Fibroblast of lung (primary cell): Measurements from ENCODE around the gene STK32A. TPM values are rescaled to one million over a fixed set of nuclear protein-coding genes. Genes with fewer than 3 reads are reported as not detected.

Source experiments
- DNase-seq, 2 donors: peaks; one replicate each; pipeline versions ENCODE4 v3.0.0 to v3.0.0-alpha.2; 2010; ENCODE audit warnings: low read depth in 2 of 2
- H2AFZ ChIP-seq: 2 replicates; pipeline ENCODE4 v1.5.1; 2012; ENCODE audit warnings: low read length, control low read depth, inconsistent platforms
- H3K27ac ChIP-seq: 2 replicates; pipeline ENCODE4 v1.5.1; 2011; ENCODE audit warnings: low read length, control low read depth; ENCODE audit not compliant: insufficient read depth
- H3K27me3 ChIP-seq: 2 replicates; pipeline ENCODE4 v1.5.1; 2011; ENCODE audit warnings: mild to moderate bottlenecking, low read length; ENCODE audit not compliant: control insufficient read depth, insufficient read depth
- H3K36me3 ChIP-seq: 2 replicates; pipeline ENCODE4 v1.5.1; 2011; ENCODE audit warnings: low read length; ENCODE audit not compliant: control insufficient read depth, insufficient read depth
- H3K4me1 ChIP-seq: 2 replicates; pipeline ENCODE4 v1.5.1; 2011; ENCODE audit warnings: low read length; ENCODE audit not compliant: control insufficient read depth, insufficient read depth; ENCODE audit errors: extremely low read depth
- H3K4me2 ChIP-seq: 2 replicates; pipeline ENCODE4 v1.5.1; 2011; ENCODE audit warnings: low read length, control low read depth; ENCODE audit not compliant: insufficient read depth; ENCODE audit errors: extremely low read depth
- H3K4me3 ChIP-seq, 4 experiments: fragments of 200-600 bp in 1 of 4; sonication (generic) in 1 of 4; replicated peaks in 1 of 4; 2 replicates each; pipeline ENCODE4 v1.5.1; 2011 to 2016; ENCODE audit warnings: low read length in 4 of 4, low read depth in 3 of 4, mild to moderate bottlenecking in 3 of 4, control low read depth in 2 of 4, inconsistent platforms in 1 of 4, mixed read lengths in 1 of 4; ENCODE audit not compliant: insufficient read depth in 1 of 4; ENCODE audit errors: control extremely low read depth in 1 of 4
- H3K79me2 ChIP-seq: 2 replicates; pipeline ENCODE4 v1.5.1; 2012; ENCODE audit warnings: mild to moderate bottlenecking, low read length, inconsistent platforms; ENCODE audit not compliant: control insufficient read depth, insufficient read depth
- H3K9ac ChIP-seq: 2 replicates; pipeline ENCODE4 v1.5.1; 2011; ENCODE audit warnings: mild to moderate bottlenecking, low read length, control low read depth; ENCODE audit not compliant: insufficient read depth
- H3K9me3 ChIP-seq: 2 replicates; pipeline ENCODE4 v1.5.1; 2012; ENCODE audit warnings: low read depth, low read length; ENCODE audit not compliant: control insufficient read depth, insufficient read depth
- H4K20me1 ChIP-seq: 2 replicates; pipeline ENCODE4 v1.5.1; 2011; ENCODE audit warnings: low read length; ENCODE audit not compliant: control insufficient read depth, insufficient read depth; ENCODE audit errors: extremely low read depth
- CTCF ChIP-seq, 2 donors: IDR thresholded peaks in 1 of 2; conservative IDR thresholded peaks in 1 of 2; 1 replicate in 1 of 2; 2 replicates in 1 of 2; pipeline ENCODE4 v1.5.1; 2011 to 2012; ENCODE audit warnings: low read length in 2 of 2, control low read depth in 1 of 2, inconsistent platforms in 1 of 2, low read depth in 1 of 2, mild to moderate bottlenecking in 1 of 2
- EZH2 ChIP-seq: IDR thresholded peaks from 2 replicates; pipeline ENCODE4 v1.5.1; 2012; ENCODE audit warnings: low read length, control low read depth, mild to moderate bottlenecking; ENCODE audit errors: missing control alignments
- polyA plus RNA-seq, 2 donors: library from polyadenylated mRNA; depleted of rRNA in 1 of 2; stranded (reverse) in 1 of 2; unstranded in 1 of 2; fragments of >200 nt; gene quantifications; 2 replicates each; pipeline ENCODE4 v1.2.1, GENCODE V29; 2011 to 2012; ENCODE audit warnings: missing spikeins in 1 of 2
- total RNA-seq: library from RNA; depleted of rRNA; stranded (reverse); fragments of >200 nt; gene quantifications from 2 replicates; pipeline ENCODE4 v1.2.1, GENCODE V29; 2014

STK32A gene
- total and polyA plus RNA-seq, 2 donors (not counting 1 experiment from before 2014, with no cell fraction given), result 0.30 to 2.5 TPM

DNA sequence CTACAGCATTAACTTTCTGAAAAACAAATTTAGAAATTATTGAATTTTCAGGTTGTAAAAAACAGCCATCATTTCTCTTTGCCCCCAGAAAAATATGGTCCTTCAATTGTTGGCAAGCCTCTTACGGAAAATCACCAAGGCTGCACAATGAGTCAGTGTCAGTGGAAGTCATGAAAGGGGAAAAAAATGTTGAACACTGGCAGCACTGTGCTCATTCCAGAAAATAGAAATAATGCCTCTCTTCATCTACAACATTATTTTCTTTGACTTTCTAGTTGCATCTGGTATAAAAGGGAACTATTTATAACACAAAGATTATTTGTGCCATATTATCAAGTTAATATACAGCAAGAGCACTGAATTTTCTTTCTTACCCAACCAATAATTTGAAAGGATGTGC is 26.7 kb upstream of the STK32A start:
- peak in 1 of 2 donors; percentile 58 for DNase-seq
- no peak overlapping the region for H3K4me2 ChIP-seq
- H3K4me3 ChIP-seq, result no peak overlapping the region
- no peaks in the 10 kb centered on the region for H3K79me2 ChIP-seq
- no peak overlapping the region for H2AFZ ChIP-seq
- H3K36me3 ChIP-seq, result no peaks in the 10 kb centered on the region
- no peak overlapping the region for H3K9ac ChIP-seq
- TF ChIP-seq EZH2 (no peak), CTCF (conservative IDR thresholded peaks at IDR 0.05 in 1 of 2, IDR thresholded peaks at IDR 0.05 in 1 of 2; ENCODE audit: low read depth in 1 of 2, low read length in 2 of 2) (no peak)
- no peaks in the 10 kb centered on the region for H3K4me1 ChIP-seq
- H3K27me3 ChIP-seq, result no peaks in the 10 kb centered on the region
- no peak overlapping the region for H3K27ac ChIP-seq
- no peaks in the 10 kb centered on the region for H4K20me1 ChIP-seq
- no peaks in the 10 kb centered on the region for H3K9me3 ChIP-seq

- H3K4me2 ChIP-seq, result no peak overlapping the region
- no peak overlapping the region for H3K27ac ChIP-seq
Measured at GRCh38 chr5:147216552-147217154, 18.2 kb upstream of the STK32A start.

GRCh38 chr5:147223343-147223742 is 11.5 kb upstream of the STK32A start:
- no peak overlapping the region for H3K4me2 ChIP-seq
- no peaks in the 10 kb centered on the region for H3K27me3 ChIP-seq
- H3K79me2 ChIP-seq, result no peaks in the 10 kb centered on the region
- DNase-seq, result peak in 1 of 2 donors; percentile 68
- H3K4me3 ChIP-seq, result no peak overlapping the region
- no peaks in the 10 kb centered on the region for H4K20me1 ChIP-seq
- H3K36me3 ChIP-seq, result no peaks in the 10 kb centered on the region
- H2AFZ ChIP-seq, result no peak overlapping the region
- H3K9ac ChIP-seq, result no peak overlapping the region
- no peaks in the 10 kb centered on the region for H3K9me3 ChIP-seq
- no peak for TF ChIP-seq CTCF (conservative IDR thresholded peaks at IDR 0.05 in 1 of 2, IDR thresholded peaks at IDR 0.05 in 1 of 2; ENCODE audit: low read depth in 1 of 2, low read length in 2 of 2)
- no peak for TF ChIP-seq EZH2
- H3K27ac ChIP-seq, result no peak overlapping the region
- no peaks in the 10 kb centered on the region for H3K4me1 ChIP-seq

More at GRCh38 chr5:147216552-147217154, 18.2 kb upstream of the STK32A start:
- no peaks in the 10 kb centered on the region for H3K4me1 ChIP-seq
- H3K27me3 ChIP-seq, result no peaks in the 10 kb centered on the region
- TF ChIP-seq CTCF (conservative IDR thresholded peaks at IDR 0.05 in 1 of 2, IDR thresholded peaks at IDR 0.05 in 1 of 2; ENCODE audit: low read depth in 1 of 2, low read length in 2 of 2) (no peak), EZH2 (no peak)
- H2AFZ ChIP-seq, result peak overlapping the region; percentile 20
- no peaks in the 10 kb centered on the region for H4K20me1 ChIP-seq
- no peaks in the 10 kb centered on the region for H3K9me3 ChIP-seq
- DNase-seq, result peak; percentile 16 to 30
- no peak overlapping the region for H3K4me3 ChIP-seq
- no peak overlapping the region for H3K9ac ChIP-seq
- no peaks in the 10 kb centered on the region for H3K79me2 ChIP-seq
- H3K36me3 ChIP-seq, result no peaks in the 10 kb centered on the region
